NT2/D1 (cell line): ENCODE results near the gene DLAT.

Source experiments
- SUZ12 ChIP-seq: IDR thresholded peaks from 2 replicates; pipeline ENCODE4 v1.6.1; 2011; ENCODE audit not compliant: insufficient read length, insufficient read depth; ENCODE audit errors: extremely low read depth
- YY1 ChIP-seq: IDR thresholded peaks from 2 replicates; pipeline ENCODE4 v1.6.1; 2011; ENCODE audit not compliant: insufficient read length, insufficient read depth
- ZNF274 ChIP-seq: IDR thresholded peaks from 2 replicates; pipeline ENCODE4 v1.6.1; 2011; ENCODE audit warnings: mild to moderate bottlenecking, low read depth, low read length

GRCh38 chr11:112013497-112014164 lies 11.6 kb upstream of the DLAT start:
- TF ChIP-seq ZNF274 (no peak), YY1 (no peak), SUZ12 (no peak)
